ENCODE data around the gene RIPK4. TPM values are rescaled to one million over a fixed set of nuclear protein-coding genes. Genes with fewer than 3 reads are reported as not detected.

Gene RIPK4
- total and polyA plus RNA-seq, 2 of the 13 experiments (the other 11 are each of a cell fraction or from before 2014, with no cell fraction given) = 3.1 to 4.9 TPM

GRCh38 chr21:41766883-41767605 is at the start of gene RIPK4 (continued):
- no peak for TF ChIP-seq KIAA2018 (CRISPR knock-in tag; IDR thresholded peaks at IDR 0.05; ENCODE audit: borderline replicate concordance)
- TF ChIP-seq, protein P1, sequence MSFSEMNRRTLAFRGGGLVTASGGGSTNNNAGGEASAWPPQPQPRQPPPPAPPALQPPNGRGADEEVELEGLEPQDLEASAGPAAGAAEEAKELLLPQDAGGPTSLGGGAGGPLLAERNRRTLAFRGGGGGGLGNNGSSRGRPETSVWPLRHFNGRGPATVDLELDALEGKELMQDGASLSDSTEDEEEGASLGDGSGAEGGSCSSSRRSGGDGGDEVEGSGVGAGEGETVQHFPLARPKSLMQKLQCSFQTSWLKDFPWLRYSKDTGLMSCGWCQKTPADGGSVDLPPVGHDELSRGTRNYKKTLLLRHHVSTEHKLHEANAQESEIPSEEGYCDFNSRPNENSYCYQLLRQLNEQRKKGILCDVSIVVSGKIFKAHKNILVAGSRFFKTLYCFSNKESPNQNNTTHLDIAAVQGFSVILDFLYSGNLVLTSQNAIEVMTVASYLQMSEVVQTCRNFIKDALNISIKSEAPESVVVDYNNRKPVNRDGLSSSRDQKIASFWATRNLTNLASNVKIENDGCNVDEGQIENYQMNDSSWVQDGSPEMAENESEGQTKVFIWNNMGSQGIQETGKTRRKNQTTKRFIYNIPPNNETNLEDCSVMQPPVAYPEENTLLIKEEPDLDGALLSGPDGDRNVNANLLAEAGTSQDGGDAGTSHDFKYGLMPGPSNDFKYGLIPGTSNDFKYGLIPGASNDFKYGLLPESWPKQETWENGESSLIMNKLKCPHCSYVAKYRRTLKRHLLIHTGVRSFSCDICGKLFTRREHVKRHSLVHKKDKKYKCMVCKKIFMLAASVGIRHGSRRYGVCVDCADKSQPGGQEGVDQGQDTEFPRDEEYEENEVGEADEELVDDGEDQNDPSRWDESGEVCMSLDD (CRISPR knock-in tag; IDR thresholded peaks at IDR 0.05; ENCODE audit: borderline replicate concordance) = no peak
- no peak for TF ChIP-seq MEF2D (CRISPR knock-in tag; IDR thresholded peaks at IDR 0.05)
- TF ChIP-seq, protein P2, sequence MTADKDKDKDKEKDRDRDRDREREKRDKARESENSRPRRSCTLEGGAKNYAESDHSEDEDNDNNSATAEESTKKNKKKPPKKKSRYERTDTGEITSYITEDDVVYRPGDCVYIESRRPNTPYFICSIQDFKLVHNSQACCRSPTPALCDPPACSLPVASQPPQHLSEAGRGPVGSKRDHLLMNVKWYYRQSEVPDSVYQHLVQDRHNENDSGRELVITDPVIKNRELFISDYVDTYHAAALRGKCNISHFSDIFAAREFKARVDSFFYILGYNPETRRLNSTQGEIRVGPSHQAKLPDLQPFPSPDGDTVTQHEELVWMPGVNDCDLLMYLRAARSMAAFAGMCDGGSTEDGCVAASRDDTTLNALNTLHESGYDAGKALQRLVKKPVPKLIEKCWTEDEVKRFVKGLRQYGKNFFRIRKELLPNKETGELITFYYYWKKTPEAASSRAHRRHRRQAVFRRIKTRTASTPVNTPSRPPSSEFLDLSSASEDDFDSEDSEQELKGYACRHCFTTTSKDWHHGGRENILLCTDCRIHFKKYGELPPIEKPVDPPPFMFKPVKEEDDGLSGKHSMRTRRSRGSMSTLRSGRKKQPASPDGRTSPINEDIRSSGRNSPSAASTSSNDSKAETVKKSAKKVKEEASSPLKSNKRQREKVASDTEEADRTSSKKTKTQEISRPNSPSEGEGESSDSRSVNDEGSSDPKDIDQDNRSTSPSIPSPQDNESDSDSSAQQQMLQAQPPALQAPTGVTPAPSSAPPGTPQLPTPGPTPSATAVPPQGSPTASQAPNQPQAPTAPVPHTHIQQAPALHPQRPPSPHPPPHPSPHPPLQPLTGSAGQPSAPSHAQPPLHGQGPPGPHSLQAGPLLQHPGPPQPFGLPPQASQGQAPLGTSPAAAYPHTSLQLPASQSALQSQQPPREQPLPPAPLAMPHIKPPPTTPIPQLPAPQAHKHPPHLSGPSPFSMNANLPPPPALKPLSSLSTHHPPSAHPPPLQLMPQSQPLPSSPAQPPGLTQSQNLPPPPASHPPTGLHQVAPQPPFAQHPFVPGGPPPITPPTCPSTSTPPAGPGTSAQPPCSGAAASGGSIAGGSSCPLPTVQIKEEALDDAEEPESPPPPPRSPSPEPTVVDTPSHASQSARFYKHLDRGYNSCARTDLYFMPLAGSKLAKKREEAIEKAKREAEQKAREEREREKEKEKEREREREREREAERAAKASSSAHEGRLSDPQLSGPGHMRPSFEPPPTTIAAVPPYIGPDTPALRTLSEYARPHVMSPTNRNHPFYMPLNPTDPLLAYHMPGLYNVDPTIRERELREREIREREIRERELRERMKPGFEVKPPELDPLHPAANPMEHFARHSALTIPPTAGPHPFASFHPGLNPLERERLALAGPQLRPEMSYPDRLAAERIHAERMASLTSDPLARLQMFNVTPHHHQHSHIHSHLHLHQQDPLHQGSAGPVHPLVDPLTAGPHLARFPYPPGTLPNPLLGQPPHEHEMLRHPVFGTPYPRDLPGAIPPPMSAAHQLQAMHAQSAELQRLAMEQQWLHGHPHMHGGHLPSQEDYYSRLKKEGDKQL (CRISPR knock-in tag; IDR thresholded peaks at IDR 0.05; ENCODE audit: low read depth) = no peak
- peak; percentile 47 for TF ChIP-seq FOSL2 (CRISPR knock-in tag; IDR thresholded peaks at IDR 0.05)
